Stimulated activated CD8-positive, alpha-beta memory T cell treated with anti-CD3 and anti-CD28 coated beads, Interleukin-15, amount 100 ng/mL, for 4 hours (primary cell): ENCODE results near the gene USP14.
A peak's percentile ranks its signal among the peaks of the same experiment; 100 is the strongest.
"Not testable (repeated sequence)": the region's sequence is repeated elsewhere in the genome, so short reads cannot be mapped to it uniquely, and the experiment has no call there.

ENCODE experiments used
- DNase-seq, 2 donors: peaks; one replicate each; pipeline ENCODE4 v3.0.0-alpha.2; 2020; ENCODE audit warnings: low read depth in 2 of 2

The USP14 gene

GRCh38 chr18:158128-159036 is at the start of gene USP14:
USP14 (plus strand) TSS chr18:158557; CDS start chr18:158699, 142 bp downstream.
- DNase-seq = peak; percentile 95 to 98

DNA sequence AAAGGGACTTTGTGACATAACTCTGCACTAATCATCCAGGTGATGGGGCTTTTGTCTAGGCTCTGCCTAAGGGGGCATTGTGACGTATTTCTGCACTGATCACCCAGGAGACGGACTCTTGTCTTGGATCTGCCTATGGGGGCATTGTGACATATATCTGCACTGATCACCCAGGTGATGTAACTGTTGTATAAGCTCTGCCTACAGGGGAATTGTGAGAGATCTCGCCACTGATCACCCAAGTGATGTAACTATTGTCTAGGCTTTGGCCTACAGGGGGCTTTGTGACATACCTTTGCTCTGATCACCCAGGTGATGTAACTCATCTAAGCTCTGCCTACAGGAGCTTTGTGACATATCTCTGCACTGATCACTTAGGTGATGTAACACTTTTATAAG is 49.7 kb upstream of the USP14 start:
- DNase-seq = not testable (repeated sequence)

DNA sequence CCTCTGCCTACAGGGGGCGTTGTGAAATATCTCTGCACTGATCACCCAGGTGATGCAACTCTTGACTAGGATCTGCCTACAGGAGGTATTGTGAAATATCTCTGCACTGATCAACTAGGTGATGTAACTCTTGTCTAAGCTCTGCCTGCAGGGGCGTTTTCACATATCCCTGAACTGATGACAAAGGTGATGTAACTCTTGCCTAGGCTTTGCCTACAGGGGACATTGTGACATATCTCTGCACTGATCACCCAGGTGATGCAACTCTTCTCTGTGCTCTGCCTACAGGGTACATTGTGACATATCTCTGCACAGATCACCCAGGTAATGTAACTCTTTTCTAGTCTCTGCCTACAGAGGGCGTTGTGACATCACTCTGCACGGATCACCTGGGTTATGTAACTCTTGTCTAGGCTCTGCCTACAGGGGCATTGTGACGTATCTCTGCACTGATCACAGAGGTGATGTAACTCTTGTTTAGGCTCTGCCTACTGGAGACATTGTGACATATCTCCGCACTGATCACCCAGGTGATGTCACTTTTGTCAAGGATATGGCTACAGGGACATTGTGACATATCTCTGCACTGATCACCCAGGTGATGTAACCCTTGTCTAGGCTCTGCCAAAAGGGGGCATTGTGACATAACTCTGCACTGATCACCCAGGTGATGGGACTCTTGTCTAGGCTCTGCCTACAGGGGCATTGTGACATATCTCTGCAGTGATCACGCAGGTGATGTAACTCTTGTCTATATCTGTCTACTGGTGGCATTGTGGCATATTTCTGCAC is 49.0 kb upstream of the USP14 start:
- DNase-seq = not testable (repeated sequence)

GRCh38 chr18:109922-110261 is 48.5 kb upstream of the USP14 start:
- not testable (repeated sequence) for DNase-seq

GRCh38 chr18:110351-111201 is 47.8 kb upstream of the USP14 start:
- DNase-seq = peak in 1 of 2 donors; percentile 49

GRCh38 chr18:111306-112014 is 46.9 kb upstream of the USP14 start:
- DNase-seq = peak; percentile 34 to 50

DNA sequence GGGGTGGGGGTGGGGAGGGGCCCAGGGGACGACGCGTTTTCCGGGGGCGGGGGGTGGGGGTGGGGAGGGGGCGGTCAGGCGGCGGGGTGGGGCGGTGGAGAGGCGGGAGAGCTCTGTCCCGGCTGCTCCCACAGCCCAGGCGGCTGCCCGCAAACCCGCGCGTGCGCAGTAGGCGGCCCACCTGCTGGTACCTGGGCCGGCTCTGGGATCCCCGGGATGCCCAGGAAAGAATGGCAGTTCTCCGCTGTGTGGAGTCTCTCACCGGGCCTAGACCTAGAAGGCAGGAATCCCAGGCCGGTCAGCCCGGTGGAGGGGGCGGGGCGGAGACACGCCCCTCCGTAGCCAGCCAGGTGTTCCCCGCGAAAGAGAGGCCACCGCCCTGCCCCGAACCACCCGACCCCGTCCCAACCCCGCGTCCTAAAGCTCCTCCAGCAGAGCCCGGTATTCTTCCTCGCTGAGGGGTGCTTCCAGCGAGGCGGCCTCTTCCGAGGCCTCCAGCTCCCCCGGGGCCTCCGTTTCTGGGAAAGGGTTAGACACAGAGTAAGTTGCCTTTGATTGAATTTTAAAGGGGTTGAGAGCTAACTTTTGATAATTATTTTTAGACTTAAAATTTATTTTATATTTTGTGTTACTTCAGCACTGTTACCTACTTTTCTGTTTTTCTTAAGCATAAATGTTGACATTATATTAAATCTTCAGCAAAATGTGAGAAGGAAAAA is 46.2 kb upstream of the USP14 start:
- DNase-seq = not testable (repeated sequence)

GRCh38 chr18:120539-121260 is 37.7 kb upstream of the USP14 start:
- DNase-seq = not testable (repeated sequence)

GRCh38 chr18:135045-135444 is 23.3 kb upstream of the USP14 start:
- no peak for DNase-seq

GRCh38 chr18:136433-136832 is 21.9 kb upstream of the USP14 start:
- DNase-seq = no peak

DNA sequence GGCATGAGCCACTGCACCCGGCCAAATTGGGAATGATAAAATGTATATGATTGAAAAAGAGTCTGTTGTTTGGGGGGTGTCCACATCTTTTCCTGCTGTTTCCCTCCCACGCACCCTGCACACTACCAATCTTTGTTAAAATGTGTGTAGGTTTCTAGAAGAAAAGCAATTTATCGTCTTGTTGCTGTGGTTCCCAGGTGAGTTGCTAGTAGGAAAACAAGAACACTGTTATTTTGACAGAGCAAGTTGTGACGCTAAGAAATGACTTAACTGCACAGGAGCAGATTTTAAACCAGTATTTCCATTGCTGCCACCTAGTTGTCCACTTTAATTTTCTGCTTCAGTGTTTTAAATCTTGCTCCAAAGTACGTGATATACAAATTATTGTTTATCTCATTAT is 21.0 kb upstream of the USP14 start:
- DNase-seq = no peak

GRCh38 chr18:140670-141266 is 17.6 kb upstream of the USP14 start:
- DNase-seq = no peak

- DNase-seq = not testable (repeated sequence)
Observed at GRCh38 chr18:142624-143296, 15.6 kb upstream of the USP14 start.

DNA sequence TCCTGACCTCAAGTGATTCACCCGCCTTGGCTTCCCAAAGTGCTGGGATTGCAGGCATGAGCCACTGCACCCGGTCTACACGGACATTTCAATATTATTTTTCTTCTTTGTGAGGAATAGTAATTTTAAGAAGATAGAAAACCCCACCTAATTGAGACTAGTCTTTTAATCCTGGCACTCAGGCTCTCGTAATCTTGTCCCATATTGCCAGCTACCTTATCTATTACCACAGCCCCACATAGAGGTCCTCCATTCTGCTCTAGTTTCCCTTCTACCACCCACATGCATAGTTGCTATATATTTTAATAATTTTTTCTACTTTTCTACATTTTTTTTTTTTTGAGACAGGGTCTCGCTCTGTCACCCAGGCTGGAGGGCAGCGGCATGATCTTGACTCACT is 9.5 kb upstream of the USP14 start:
- no peak for DNase-seq

- DNase-seq = no peak
Observed at GRCh38 chr18:154151-154550, 4.2 kb upstream of the USP14 start.

DNA sequence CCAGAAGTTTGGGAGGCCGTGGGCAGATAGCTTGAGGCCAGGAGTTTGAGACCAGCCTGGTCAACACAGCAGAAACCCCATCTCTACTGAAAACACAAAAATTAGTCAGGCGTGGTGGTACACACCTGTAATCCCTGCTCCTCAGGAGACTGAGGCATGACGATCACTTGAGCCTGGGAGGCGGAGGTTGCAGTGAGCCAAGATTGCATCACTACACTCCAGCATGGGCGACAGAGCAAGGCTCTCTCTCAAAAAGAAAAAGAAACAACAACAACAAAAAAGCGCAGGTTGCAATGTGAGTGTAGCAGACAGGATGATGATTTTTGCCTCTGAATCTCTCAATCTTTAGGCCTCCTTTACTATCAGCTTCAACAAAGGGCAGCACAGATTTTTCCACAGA is 2.7 kb upstream of the USP14 start:
- no peak for DNase-seq

GRCh38 chr18:156514-157230 is 1.7 kb upstream of the USP14 start:
- DNase-seq = no peak

GRCh38 chr18:159037-159652 is 788 bp downstream of the USP14 start:
- no peak for DNase-seq
